GM18505 (cell line): ENCODE measurements around the gene GMDS.

ENCODE experiments used
- ATAC-seq: cut with Tn5 transposase; IDR thresholded peaks from one replicate; pipeline ENCODE4 v1.9.1; 2021; ENCODE audit not compliant: unreplicated experiment
- POLR2A ChIP-seq: IDR thresholded peaks from 4 replicates; pipeline ENCODE4 v1.6.1; 2011; ENCODE audit warnings: borderline replicate concordance; ENCODE audit not compliant: insufficient read depth, insufficient read length; ENCODE audit errors: extremely low read depth

GMDS gene

DNA sequence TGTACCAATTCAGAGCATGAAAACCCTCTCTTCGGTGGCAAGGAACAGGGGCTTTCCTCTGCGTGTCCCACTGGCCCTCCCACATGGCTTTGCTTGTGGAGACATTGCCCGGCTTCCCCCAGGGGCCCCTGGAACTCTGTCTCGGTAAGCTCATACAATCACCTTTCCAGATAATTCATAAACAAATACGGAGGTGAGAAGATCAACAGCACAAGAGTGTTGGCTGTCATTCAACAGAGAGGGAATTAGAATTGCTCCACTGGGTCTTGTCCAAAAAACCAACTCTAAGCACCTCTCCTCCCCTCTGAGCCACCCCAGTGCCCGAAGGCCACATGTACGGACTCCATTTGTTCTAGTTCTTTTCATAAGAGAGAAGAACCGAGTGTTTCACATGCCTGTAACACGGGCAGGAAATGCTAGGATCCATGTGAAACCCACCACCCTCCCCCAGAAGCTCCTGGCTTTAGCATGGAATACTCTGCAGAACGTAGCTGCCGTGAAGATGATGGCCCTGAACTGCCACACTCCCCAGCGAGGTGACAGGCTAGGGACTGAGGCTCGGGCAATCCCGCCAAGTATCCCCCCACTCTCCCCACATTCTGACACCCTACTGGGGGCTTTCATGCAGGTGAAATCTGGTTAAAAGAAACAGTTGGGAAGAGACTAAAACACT is 660.3 kb downstream of the GMDS start:
- TF ChIP-seq POLR2A, result no peak
- no peak for ATAC-seq

DNA sequence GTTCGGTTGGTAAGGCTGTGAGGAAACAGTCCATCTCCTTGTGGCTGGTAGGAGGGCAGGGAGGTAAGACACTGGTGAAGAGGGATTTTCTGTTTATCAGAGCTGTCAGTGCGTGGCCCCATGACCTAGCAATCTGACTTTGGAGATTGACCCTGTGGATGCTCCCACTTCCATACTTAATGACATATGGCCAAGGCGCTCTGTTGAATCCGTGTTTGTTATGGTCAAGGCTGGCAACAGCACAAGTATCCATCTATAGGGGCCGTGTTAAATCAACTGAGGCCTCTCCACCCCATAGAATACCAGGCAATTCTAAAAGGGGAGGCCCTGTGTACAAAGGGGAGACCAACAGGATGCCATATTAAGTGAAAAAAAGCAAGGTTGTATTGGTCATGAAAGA is 661.3 kb downstream of the GMDS start:
- ATAC-seq, result no peak
- no peak for TF ChIP-seq POLR2A

DNA sequence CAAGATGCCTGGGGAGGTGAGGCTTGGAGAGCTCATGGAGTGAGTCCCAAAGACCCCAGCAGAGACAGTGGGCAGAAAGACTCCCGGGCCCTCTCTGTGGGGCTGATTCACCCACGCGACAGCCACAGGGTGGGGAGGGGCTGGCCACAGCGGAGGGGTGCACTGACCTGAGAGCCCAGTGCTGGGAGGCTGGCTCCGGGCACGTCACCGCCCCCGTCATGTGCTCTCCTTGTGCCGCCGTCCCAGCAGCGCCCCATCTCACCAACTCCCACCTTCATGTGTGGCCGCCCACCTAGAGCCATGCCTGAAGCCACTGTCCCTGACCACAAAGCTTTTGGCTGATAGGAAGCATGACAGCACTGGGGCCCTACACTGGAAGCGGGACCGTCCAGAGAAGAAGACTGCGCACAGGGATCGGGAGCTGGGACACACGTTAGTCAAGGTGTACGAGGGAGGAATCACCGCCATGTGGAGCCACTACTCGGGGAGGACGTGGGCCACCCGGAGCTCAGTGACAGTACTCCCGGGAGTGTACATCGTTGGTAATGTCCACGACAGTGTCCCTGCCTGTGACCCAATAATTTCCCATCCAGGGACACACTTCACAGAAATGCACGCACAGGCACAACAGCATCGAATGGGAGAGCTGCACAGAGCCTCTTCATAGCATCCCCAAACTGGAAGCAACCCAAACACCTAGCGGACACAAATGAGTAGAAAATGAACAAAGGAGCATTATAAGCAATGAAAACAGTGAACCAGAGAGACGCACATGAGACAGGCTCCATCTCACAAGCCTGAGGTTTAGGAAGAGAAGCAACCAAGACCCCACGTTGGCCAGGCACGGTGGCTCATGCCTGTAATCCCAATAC is 664.0 kb downstream of the GMDS start:
- TF ChIP-seq POLR2A, result no peak
- no peak for ATAC-seq

DNA sequence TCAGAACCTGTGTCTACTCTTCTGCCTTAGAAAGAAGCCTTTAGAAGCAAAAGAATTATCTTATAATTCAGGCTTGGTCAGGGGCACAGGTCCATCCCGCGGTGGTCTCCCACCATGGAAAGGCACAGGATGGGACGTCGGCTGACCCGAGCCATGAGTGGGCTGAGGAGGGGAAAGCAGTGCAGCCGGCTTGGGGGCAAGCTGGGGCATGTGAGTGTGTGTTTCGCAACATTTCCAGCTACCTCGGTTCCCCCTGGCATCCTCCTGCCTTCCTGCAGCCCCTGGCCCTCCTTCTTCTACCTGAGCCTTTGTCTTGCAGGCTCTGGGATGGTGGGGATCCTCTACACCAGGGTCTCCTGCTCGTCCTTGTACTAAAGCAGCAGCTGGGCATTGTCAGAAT is 664.8 kb downstream of the GMDS start:
- no peak for TF ChIP-seq POLR2A
- ATAC-seq, result no peak

DNA sequence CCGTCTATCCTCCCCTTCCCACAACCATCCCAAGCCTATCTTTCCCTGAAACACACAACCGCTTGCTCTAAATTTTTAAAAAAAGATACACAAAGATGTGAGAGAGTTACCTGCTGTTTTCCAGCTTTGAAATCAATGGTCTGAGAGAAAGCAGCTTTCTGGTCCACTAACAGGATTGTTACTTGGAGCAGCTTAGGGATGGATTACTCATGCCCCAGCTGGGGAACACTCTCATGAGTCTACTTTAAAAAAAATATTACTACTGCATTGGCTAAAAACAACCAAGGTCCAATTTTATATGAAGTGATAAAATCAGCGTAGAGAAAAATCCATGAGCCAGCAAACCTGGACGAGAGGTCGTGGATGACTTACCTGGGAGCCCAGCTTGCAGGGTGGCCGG is 665.3 kb downstream of the GMDS start:
- no peak for TF ChIP-seq POLR2A
- no peak for ATAC-seq

DNA sequence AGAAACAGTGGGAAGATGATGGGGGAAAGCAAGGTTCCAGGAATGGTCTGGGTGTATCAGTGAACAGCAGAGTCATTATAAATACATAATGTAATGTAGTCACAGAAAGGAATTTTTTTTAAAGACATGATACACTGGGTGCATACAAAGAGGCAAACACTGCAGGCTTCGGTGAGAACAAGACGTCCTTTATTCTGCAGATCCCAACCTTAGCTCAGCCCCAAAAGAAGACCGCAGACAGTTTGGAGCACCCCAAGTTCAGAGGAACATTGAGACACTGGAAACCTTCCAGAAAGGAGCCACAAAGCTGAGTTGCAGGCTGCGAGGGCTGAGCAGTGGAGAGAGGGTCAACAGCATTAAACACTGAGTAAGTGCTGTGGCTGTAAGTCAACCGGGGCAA is 666.3 kb downstream of the GMDS start:
- no peak for TF ChIP-seq POLR2A
- no peak for ATAC-seq

DNA sequence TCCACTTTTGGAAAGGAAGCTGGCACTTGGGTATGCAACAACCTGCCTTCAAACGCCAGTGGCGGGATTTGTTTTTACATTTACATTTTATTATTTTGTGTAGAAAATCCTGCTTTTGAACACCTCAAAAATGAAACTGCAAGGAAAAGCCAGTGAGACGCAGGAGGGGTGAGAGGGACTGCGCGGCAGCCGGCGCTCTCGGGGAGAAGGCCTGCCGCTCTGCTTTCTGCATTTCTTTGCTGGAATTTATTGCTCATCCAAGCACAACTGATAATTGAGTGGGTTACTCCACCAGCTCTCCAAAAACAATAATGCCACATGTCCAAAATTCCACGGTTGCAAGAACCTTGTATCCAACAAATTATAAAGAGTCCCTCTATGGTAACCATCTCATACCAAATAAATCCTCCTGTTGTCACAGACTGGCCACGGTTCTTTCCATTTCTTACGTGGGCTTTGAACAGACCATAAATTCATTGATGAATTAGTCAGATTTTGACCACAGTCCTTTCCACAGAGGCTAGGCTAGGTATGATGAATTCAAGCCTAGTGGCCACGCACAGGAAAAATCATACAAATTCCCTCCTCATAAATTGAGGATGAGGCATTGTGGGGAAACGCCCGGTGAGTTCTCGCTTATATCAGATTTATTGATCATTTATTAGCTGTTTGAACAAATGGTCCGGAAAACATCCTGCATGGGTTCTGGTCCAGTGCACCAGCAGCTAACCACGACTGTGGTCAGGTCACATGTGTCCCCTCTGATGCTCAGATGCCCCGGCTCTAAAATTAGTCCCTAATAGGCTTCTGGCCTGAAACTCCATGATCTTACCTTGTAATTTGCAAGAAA is 667.3 kb downstream of the GMDS start:
- no peak for TF ChIP-seq POLR2A
- no peak for ATAC-seq

DNA sequence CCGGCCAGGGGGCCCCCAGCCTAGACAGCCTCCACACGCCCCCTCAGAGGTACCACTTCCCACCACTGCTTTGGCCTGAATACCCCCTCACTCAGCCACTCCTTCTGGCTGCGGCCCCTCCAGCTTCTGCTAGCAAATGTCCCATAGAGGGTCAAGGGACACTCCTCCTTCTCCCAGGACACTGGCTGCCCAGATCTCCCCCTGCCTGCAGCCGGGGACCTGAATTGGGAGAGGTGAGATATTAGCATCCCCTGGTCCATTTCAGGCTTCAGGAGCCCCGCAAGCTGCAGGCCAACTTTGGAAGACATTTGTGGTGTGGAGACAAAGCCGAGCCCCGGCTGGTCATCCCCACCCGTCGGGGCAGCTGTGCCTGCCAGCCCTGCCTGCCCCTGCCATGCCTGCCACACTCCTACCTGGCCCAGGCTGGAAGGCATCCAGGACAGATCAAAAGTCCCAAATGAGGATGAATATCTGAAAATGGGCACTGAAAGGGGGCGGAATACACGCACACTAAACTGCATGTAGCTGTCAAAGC is 668.2 kb downstream of the GMDS start:
- no peak for TF ChIP-seq POLR2A
- no peak for ATAC-seq

DNA sequence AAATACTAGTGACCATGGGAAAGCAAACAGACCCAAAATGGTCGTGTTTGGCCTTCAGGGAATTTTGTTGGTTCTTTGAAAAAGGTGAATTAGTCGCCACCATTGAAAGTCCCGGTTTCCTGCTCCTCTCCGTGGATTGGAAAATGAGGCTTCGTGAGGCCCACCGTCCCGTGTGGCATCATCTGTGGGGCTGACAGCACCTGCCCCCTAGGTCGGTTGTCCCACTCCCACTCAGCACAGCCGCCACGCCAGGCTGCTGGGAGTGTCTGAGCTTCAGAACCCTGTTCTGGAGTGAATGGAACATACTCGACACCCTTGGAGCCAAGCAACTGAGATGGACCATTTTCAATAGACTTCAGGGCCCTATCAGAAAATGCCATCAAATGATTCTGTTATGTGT is 668.7 kb downstream of the GMDS start:
- ATAC-seq, result no peak
- TF ChIP-seq POLR2A, result no peak

DNA sequence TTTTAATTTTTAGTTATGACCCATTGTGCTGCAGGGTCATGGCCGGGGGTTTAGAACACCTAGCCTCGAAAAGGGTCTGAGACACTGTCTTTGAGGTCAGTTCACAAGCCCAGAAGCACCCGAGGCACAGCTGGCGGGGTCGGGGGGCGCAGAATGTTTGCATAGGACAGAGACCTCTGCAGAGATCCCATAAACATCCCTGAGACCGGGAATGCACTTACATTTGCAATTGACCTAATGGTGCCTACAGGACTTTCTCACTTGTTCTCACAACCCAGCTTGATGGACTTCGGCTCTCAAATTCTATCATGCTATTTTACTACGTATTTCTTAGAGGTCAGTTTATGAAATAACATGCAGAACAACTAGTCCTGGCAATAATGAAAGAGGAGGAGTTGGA is 669.2 kb downstream of the GMDS start:
- TF ChIP-seq POLR2A, result no peak

DNA sequence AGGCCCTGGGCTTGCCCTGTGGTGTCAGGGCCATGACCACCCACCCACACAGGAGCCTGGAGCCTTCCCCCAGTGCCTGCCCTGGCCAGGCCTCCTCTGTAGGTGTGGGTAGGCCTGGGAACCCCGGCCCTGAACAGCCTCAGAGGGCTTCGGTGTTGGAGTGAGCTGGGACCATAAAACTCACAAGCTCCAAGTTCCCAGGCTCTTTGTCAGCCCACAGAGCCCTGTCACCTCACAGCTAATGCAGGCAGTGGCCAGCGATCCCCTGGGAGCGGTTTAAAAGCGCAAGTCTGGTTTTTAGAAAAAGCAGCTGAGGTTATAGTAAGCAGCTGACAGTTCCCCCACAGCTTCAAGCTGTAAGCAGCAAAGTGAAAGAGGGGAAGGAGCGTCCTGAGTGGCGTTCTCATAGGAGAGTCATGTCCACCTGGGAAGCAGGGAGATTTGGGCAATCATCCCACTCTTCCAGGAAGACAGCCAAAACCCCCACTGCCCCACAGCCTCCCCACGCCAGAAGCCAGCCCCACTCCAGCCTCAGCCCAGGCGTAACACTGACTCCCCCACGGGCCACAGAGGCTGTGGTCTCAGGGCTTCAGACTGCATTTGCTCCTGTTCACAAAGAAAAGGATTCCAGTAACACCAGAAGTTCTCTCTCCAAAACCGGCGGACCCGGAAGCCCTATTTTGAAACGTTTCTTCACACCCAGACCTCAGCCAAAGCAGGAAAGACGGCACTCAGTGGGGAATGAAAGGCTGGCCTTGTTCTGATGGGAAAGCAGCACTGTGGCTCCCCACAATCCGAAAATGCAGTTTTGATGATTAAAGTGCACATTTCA is 670.0 kb downstream of the GMDS start:
- TF ChIP-seq POLR2A, result no peak
- no peak for ATAC-seq

More for the DNA sequence above, 669.2 kb downstream of the GMDS start:
- no peak for ATAC-seq

DNA sequence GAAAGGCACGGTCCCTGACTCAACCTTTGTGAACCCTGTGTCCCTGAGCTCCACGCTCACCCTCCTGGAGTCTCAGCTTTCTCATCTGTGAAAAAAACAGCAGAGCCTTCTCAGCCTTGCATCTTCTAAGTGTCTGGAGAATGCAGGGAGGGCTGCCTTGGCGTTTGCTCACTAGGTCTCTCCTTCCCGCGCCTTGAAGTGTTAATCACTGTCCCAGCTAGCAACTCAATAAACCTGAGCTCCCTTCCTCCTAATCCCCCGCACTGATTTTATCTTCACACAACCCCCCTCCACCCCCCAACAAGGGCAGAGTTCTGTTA is 670.6 kb downstream of the GMDS start:
- ATAC-seq, result no peak
- no peak for TF ChIP-seq POLR2A
